ENCODE results near the gene ROPN1L. TPM values are rescaled to one million over a fixed set of nuclear protein-coding genes. Genes with fewer than 3 reads are reported as not detected.

Gene ROPN1L
- total RNA-seq, 2 donors from 2014 or later: 1.3 to 4.3 TPM

DNA sequence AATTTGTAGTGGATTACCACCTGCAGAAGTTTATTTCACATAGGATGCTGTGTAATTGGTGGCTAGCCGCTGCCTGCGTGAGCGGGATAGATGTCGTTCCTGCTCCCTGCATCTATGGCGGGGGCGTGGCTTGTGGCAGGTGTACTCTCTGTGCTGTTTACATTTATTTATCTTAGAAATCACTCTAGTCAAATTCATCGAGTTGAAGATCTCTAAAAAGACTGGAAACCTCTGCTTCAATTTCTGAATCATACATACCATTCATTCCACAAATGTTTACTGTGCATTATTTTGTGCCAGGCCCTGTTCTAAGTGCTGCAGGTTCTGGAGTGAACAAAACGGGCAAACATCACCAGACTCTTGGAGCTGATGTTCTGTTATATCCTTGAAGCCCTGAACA is 11.9 kb downstream of the ROPN1L start:
- ATAC-seq: peak; percentile 47
- Histone ChIP-seq H3K9me3 (no peaks in the 10 kb centered on the region), H3K36me3 (replicated peaks in 1 of 2; ENCODE audit: insufficient read depth in 1 of 2, low read depth in 2 of 2) (no peaks in the 10 kb centered on the region), H3K27me3 (no peaks in the 10 kb centered on the region), H3K4me1 (peaks cover 8% of the 10 kb centered on the region), H3K4me3 (no peak overlapping the region), H3K27ac (peak overlapping the region in 2 of 4 donors; percentile 32 to 40)
- no peak for TF ChIP-seq POLR2A (IDR thresholded peaks at IDR 0.05)
- TF ChIP-seq, protein P1, sequence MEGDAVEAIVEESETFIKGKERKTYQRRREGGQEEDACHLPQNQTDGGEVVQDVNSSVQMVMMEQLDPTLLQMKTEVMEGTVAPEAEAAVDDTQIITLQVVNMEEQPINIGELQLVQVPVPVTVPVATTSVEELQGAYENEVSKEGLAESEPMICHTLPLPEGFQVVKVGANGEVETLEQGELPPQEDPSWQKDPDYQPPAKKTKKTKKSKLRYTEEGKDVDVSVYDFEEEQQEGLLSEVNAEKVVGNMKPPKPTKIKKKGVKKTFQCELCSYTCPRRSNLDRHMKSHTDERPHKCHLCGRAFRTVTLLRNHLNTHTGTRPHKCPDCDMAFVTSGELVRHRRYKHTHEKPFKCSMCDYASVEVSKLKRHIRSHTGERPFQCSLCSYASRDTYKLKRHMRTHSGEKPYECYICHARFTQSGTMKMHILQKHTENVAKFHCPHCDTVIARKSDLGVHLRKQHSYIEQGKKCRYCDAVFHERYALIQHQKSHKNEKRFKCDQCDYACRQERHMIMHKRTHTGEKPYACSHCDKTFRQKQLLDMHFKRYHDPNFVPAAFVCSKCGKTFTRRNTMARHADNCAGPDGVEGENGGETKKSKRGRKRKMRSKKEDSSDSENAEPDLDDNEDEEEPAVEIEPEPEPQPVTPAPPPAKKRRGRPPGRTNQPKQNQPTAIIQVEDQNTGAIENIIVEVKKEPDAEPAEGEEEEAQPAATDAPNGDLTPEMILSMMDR (IDR thresholded peaks at IDR 0.05): no peak
- no peak for DNase-seq
- intact Hi-C loops (cut with DNase I): no loop called here
- WGBS, 2 donors: 68 to 69% methylated on average over 8 of the region's 8 CpGs

DNA sequence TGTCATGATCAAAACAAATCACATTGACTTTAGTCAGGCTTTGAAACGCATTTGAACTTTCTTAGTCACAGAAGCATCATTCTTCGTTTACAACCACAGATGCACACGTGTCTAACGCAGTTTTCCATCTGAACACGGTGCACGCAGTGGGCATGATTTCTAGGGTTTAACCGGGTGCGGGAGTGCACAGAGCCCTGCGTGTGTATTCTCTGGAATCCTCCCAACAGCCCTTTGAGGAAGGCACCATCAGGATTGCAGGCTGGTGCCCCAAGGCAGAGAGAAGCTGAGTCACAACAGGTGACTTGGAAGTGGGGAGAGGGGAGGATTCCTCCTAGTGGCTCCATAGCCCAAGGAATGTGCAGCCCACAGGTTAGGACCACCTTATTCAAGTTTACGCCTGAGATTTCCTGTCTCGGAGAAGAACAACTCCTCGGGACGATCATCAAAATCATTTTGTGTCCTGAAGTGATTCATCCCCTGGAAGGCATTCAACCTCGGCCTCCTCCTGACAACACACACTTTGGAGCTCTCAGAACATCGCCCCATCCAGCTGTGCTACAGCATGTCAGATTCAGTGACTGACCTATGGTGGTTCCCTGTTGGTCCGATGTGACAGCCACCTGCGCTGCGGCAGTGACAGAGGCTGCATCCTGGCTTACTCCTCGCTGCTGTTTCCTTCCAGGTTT is 13.1 kb downstream of the ROPN1L start:
- no peak overlapping the region for H3K27ac ChIP-seq
- 78 to 89% methylated on average over 17 to 19 of the region's 19 CpGs for WGBS, 2 donors
- H3K27me3 ChIP-seq: no peaks in the 10 kb centered on the region
- H3K4me1 ChIP-seq: peaks cover 8% of the 10 kb centered on the region
- DNase-seq (no peak), ATAC-seq (no peak)
- no peak for TF ChIP-seq POLR2A (IDR thresholded peaks at IDR 0.05)
- TF ChIP-seq, protein P1 (IDR thresholded peaks at IDR 0.05): no peak
- intact Hi-C loops (cut with DNase I): loop anchor here (5.0 kb wide), 1 partner anchor 168 kb away; no protein-coding TSS in a partner anchor
- H3K36me3 ChIP-seq (replicated peaks in 1 of 2; ENCODE audit: insufficient read depth in 1 of 2, low read depth in 2 of 2): no peaks in the 10 kb centered on the region
- no peaks in the 10 kb centered on the region for H3K9me3 ChIP-seq
- H3K4me3 ChIP-seq: no peak overlapping the region

DNA sequence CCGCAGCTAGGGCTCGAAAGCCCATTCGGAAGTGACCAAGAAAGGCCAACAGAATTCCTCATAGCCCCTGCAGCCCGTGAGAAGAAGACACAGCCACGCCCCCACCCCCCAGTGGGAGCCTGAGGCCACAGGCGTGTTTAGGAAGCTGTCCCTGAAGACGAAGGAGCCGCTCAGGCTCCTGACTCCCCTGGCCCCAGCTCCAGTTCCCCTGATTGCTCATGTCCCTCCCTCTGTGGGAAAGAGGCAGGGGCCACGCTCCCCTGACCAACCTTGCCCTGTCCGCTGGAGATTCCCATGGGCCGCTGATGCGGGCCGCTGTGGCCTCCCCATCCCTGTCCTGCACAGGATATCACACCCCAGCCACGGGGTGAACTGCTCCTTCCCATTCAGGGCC is 13.6 kb downstream of the ROPN1L start:
- intact Hi-C loops (cut with DNase I): loop anchor here (5.0 kb wide), 1 partner anchor 167 kb away; no protein-coding TSS in a partner anchor
- Histone ChIP-seq H3K27ac (no peak overlapping the region), H3K9me3 (no peaks in the 10 kb centered on the region), H3K4me1 (peaks cover 13% of the 10 kb centered on the region), H3K27me3 (no peaks in the 10 kb centered on the region), H3K36me3 (replicated peaks in 1 of 2; ENCODE audit: insufficient read depth in 1 of 2, low read depth in 2 of 2) (no peaks in the 10 kb centered on the region), H3K4me3 (no peak overlapping the region)
- WGBS, 2 donors: 80 to 89% methylated on average over 8 to 14 of the region's 14 CpGs
- no peak for TF ChIP-seq POLR2A (IDR thresholded peaks at IDR 0.05)
- TF ChIP-seq, protein P1 (IDR thresholded peaks at IDR 0.05): no peak
- no peak for ATAC-seq
- DNase-seq: no peak

DNA sequence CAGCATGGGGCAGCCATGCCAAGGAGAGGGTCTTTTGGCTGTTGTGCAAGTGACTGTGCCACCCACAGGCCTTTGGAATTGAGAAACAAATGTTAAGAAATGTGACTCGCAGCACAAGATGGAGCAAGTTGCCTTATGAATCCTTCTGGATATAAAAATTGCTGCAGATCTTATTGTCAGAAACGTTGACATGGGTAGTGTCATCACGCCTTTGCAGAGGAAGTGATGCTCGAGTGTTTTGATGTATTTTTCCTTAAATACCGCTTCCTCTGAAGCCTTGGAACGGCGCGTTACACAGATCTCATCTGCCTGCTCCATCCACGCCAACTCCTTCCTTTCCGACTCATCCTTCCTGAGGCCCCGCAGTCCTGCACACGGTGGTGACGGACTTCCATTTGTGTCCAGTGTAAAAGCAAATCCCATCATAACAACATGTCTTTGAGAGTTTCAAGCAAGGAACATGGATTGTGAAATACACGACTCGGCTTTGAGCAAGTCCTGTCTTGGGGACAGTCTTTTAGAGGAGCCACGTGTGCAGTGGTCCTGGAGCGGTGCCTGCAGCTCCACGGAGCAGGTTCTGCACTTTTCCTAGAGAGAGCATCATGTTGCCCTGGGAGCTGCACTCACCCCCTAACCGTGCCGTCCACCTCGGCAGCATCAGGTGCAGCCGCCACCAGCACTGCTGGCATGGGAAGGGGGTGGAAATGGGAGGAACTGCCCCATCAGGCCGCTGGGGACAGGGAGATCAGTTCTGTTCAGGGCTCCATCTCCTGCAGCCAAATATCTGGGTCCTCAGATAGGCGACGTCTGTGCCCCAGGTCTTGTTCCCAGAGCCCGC is 15.1 kb downstream of the ROPN1L start:
- DNase-seq (no peak), ATAC-seq (no peak)
- Histone ChIP-seq H3K4me1 (peaks cover 14% of the 10 kb centered on the region), H3K27me3 (no peaks in the 10 kb centered on the region), H3K36me3 (replicated peaks in 1 of 2; ENCODE audit: insufficient read depth in 1 of 2, low read depth in 2 of 2) (no peaks in the 10 kb centered on the region), H3K4me3 (no peak overlapping the region), H3K9me3 (no peaks in the 10 kb centered on the region), H3K27ac (no peak overlapping the region)
- intact Hi-C loops (cut with DNase I): loop anchor here (5.0 kb wide), 1 partner anchor 165 kb away; no protein-coding TSS in a partner anchor
- no peak for TF ChIP-seq POLR2A (IDR thresholded peaks at IDR 0.05)
- TF ChIP-seq, protein P1 (IDR thresholded peaks at IDR 0.05): no peak
- WGBS, 2 donors: 68 to 71% methylated on average over 24 to 26 of the region's 26 CpGs

Data from body of pancreas (tissue), 4 donors.